ENCODE results near the gene HHEX.
"Not testable (repeated sequence)": the region's sequence is repeated elsewhere in the genome, so short reads cannot be mapped to it uniquely, and the experiment has no call there.

GRCh38 chr10:92741741-92742140 is 52.0 kb downstream of the HHEX start:
- TF ChIP-seq, protein P1, sequence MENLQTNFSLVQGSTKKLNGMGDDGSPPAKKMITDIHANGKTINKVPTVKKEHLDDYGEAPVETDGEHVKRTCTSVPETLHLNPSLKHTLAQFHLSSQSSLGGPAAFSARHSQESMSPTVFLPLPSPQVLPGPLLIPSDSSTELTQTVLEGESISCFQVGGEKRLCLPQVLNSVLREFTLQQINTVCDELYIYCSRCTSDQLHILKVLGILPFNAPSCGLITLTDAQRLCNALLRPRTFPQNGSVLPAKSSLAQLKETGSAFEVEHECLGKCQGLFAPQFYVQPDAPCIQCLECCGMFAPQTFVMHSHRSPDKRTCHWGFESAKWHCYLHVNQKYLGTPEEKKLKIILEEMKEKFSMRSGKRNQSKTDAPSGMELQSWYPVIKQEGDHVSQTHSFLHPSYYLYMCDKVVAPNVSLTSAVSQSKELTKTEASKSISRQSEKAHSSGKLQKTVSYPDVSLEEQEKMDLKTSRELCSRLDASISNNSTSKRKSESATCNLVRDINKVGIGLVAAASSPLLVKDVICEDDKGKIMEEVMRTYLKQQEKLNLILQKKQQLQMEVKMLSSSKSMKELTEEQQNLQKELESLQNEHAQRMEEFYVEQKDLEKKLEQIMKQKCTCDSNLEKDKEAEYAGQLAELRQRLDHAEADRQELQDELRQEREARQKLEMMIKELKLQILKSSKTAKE (IDR thresholded peaks at IDR 0.05; ENCODE audit: low read depth, poor library complexity, severe bottlenecking) = not testable (repeated sequence)
- TF ChIP-seq MYC (IDR thresholded peaks at IDR 0.05; ENCODE audit: insufficient read depth, insufficient read length, insufficient replicate concordance, low read length, severe bottlenecking); NFYB (IDR thresholded peaks at IDR 0.05; ENCODE audit: insufficient read depth, low read depth, low read length): not testable (repeated sequence)
- TF ChIP-seq, protein P2, sequence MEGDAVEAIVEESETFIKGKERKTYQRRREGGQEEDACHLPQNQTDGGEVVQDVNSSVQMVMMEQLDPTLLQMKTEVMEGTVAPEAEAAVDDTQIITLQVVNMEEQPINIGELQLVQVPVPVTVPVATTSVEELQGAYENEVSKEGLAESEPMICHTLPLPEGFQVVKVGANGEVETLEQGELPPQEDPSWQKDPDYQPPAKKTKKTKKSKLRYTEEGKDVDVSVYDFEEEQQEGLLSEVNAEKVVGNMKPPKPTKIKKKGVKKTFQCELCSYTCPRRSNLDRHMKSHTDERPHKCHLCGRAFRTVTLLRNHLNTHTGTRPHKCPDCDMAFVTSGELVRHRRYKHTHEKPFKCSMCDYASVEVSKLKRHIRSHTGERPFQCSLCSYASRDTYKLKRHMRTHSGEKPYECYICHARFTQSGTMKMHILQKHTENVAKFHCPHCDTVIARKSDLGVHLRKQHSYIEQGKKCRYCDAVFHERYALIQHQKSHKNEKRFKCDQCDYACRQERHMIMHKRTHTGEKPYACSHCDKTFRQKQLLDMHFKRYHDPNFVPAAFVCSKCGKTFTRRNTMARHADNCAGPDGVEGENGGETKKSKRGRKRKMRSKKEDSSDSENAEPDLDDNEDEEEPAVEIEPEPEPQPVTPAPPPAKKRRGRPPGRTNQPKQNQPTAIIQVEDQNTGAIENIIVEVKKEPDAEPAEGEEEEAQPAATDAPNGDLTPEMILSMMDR (IDR thresholded peaks at IDR 0.05 in 2 of 3, conservative IDR thresholded peaks at IDR 0.05 in 1 of 3; ENCODE audit: control insufficient read depth in 2 of 3, extremely low read depth in 1 of 3, insufficient read depth in 1 of 3, low read depth in 3 of 3, low read length in 3 of 3) = not testable (repeated sequence)
